Fibroblast of skin of right biceps (primary cell): ENCODE results near the gene SLC24A2.
"Not testable (repeated sequence)": the region's sequence is repeated elsewhere in the genome, so short reads cannot be mapped to it uniquely, and the experiment has no call there.

ENCODE experiments used
- DNase-seq: peaks from one replicate; pipeline ENCODE4 v3.0.0-alpha.2; 2013

SLC24A2 gene

GRCh38 chr9:19788614-19789271, at the start of gene SLC24A2:
TSS of gene SLC24A2 (minus strand) at chr9:19789037.
- no peak for DNase-seq

DNA sequence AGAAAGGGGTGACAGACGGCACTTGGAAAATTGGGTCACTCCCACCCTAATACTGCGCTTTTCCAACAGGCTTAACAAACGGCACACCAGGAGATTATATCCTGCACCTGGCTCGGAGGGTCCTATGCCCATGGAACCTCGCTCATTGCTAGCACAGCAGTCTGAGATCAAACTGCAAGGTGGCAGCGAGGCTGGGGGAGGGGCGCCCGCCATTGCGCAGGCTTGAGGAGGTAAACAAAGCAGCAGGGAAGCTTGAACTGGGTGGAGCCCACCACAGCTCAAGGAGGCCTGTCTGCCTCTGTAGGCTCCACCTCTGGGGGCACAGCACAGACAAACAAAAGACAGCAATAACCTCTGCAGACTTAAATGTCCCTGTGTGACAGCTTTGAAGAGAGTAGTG, 44.5 kb upstream of the SLC24A2 start:
- not testable (repeated sequence) for DNase-seq

DNA sequence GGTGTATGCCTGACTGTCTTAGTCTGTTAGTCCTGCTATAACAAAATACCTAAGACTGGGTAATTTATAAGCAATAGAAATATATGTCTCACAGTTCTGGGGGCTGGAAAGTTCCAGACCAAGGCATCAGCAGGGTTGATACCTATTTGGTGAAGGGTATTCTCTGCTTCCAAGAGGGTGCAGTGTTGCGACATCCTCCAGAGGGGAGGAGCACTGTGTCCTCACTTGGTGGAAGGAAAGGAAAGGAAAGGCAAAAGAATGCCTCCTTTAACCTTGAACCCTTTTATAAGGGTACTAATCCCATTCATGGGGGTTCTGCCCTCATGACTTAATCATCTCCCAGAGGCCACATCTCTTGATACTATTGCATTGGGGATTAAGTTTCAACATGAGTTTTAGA, 42.0 kb upstream of the SLC24A2 start:
- DNase-seq, result no peak

DNA sequence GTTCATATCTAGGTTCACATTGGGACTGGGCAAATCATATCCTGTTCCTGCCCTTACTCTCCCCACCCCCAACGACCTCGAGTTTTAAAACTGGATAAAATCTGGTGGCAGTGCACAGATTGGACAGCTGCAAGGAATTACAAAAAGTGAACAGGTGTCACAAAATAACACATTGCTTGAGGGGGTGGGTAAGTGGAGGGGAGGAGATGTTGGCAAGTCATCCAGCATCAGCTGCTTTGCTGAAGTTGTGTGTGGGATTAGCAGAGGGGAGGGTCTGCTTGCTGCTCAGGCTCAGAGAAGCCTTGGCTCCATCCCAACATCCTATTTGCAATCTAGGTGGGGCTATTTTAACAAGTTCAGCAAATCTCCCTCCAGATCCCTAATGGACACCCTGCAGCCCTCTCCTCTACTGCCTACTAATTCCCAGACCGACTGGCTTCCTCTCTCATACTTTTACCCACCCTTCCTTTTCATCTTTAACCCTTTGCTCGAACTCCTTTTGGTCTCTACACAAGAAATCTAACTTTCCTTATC, 39.8 kb upstream of the SLC24A2 start:
- DNase-seq, result no peak

GRCh38 chr9:19816769-19817168, 27.9 kb upstream of the SLC24A2 start:
- no peak for DNase-seq

DNA sequence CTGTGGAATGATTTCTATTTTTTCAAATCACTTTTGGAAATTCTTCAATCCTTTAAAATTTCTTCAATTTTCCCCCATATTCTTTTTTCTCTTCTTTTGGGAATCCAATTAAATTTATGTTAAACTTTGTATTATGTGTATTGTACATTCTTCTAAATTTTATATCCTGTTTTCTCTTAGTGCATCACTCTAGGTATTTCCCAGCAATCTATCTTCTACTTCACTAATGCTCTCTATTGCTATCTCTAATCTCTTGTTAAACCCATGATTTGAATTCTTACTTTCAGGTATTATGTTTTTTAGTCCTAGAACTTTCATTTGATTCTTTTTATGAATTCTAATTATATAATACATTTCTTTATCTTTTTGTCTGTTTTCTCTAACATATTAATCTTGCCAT, 23.4 kb upstream of the SLC24A2 start:
- no peak for DNase-seq

DNA sequence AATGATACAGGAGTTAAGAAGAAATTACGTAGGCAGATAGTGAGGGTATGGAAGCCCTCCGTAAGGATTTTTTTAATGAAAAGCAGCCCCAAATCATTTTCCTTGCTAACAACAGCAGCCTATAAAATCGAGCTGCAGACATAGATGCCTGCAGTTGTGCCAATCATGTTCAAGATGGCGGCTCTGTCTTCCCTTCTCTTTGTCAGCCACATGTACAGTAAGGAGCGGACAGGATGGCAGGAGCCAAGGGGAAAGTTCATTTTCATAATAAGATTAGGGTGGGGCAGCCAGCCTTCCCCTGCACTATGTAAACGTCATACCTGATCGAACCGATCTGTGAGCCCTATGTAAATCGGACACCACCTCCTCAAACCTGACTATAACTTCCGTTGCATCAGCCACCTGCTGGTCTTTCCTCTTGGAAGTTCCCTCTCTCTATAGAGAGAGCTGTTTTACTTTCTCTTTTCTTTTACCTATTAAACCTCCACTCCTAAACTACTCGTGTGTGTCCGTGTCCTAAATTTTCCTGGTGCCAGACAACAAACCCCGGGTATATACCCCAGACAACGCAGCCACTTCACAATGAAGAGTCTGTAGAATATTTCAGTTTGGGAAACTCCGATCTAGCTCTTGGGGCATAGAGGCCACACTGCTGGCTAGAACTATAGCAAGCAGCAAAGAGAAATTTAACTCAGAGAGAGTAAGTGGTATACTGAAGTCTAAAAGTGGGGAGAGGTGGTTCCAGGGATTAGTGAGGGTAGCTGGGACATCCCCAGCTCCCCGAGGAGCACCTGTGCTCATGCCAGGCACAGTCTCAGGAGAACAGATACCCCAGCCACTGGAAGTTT, 20.8 kb upstream of the SLC24A2 start:
- DNase-seq, result no peak

GRCh38 chr9:19807182-19807892, 18.5 kb upstream of the SLC24A2 start:
- DNase-seq, result no peak

DNA sequence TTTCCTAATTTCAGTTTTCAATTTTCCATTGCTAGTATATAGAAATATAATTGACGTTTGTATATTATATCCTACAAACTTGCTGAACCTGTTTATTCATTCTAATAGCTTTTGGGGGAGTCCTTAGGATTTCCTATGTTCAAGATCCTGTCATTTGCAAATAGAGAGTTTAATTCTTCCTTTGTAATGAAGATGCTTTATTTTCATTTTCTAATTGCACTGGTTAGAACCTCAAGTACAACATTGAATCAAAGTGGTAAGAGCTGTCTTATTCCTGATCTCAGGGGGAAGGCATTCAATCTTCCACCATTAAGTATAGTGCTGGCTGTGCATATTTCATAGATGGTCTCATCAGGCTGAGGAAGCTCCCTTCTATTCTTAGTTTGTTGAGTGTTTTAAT, 15.6 kb upstream of the SLC24A2 start:
- DNase-seq, result no peak

GRCh38 chr9:19800884-19801283, 12.0 kb upstream of the SLC24A2 start:
- no peak for DNase-seq

DNA sequence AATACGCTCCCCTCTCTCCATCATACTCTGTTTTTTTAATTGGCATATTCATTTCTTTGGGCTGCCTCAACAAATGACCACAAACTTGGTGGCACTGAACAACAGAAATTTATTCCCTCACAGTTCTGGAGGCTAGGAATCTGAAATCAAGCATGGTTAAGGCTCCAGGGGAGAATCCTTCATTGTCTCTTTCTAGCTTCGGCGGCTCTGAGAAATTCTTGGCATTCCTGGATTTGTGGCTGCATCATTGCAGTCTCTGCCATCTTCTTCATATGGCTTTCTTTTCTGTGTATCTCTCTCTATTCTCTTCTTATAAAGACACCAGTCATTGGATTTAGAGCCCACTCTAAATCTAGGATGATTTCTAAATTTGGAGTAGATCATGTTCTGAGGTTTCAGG, 10.9 kb upstream of the SLC24A2 start:
- DNase-seq, result no peak

- no peak for DNase-seq
Measured at GRCh38 chr9:19788152-19788551, 685 bp downstream of the SLC24A2 start.

DNA sequence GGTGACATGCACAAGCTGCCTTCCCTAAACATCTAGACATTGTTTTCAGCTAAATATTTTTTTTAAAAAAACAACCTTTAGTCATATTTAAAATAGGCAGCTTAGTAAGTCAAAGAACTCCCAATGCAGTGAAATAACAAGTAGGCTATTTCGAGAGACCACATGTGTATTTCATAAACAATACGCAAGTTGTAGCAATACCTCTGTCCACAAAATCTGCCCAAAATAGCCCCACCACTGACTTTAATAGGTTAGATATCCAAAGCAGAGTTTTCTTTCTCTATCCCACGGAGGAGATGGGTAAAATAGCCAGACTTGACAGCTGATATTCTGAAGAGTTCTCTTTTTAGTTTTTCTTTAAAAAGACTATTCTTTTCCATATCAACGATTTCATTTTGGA, 1.2 kb downstream of the SLC24A2 start:
- no peak for DNase-seq

DNA sequence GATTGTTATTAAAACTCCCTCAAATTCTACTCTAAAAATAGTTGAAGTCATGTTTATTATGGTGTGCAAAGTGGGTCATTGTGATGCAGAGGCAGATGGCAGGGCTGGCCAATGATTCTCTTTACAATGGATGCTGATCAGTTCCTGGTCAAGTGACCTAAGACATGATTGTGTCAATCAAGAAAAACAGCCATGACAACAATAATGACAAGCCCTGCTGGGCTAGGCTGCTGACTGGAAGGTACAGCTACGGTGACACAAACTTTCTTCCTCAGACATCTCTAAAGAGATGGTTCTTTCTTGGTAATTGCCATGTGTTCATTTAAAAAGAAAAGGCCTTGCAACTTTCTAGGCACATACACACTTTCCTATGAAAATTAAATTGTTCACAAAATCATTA, 3.6 kb downstream of the SLC24A2 start:
- no peak for DNase-seq

DNA sequence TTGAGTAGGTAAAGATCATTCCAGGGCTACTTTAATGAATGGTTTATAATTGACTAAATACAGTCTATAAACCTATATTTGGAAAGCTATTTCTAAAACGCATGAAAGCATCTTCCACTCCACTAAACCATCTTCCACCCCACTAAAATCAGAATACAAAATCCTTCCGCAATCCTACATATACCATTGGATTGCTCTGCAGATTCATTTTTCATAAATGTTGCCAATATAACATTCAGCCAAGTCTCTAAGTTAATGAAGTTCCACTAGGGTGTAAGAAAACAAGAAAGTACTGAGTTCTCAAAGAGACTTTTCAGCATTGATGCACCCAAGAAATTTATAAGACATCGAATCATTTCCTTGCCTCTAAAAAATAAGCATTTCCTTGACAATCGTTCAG, 4.7 kb downstream of the SLC24A2 start:
- DNase-seq, result no peak

DNA sequence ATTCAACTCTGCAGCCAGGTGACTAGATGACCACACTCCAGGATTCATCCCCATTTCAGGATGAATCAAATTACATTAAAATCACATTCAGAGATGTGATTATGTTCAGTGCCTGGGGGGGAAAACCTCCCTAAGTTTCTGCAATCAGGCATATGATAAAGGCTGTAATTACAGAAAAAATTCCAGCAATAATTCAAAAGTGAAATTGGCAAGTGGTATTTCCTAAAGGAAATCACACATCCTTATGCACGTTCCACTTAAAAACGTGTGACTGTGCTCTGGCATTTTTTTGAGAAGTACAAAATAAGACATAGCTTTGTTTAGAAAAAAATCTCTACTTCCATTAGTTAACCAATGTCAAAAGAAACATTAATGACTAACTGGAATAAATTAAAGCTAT, 5.3 kb downstream of the SLC24A2 start:
- no peak for DNase-seq

GRCh38 chr9:19782005-19782404, 6.8 kb downstream of the SLC24A2 start:
- peak; percentile 11 for DNase-seq

DNA sequence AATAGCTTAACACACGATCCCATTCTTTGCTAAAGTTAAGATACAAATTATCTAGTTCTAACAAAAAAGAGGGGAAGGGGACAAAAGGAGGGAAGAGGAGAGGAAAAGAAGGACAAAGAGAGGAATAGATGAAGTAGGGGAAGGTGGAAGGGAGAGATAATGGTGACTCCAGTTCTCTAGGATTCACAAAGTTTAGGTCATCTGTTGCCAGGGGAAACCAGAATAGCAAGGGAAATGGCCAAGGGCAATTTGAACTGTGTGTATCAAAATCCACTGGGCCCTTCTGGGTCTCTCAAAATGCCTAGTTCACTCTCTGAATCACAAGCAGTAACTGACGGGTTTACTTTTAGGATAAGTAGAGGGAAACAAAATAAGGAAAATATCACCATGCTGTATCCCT, 7.6 kb downstream of the SLC24A2 start:
- DNase-seq, result no peak

DNA sequence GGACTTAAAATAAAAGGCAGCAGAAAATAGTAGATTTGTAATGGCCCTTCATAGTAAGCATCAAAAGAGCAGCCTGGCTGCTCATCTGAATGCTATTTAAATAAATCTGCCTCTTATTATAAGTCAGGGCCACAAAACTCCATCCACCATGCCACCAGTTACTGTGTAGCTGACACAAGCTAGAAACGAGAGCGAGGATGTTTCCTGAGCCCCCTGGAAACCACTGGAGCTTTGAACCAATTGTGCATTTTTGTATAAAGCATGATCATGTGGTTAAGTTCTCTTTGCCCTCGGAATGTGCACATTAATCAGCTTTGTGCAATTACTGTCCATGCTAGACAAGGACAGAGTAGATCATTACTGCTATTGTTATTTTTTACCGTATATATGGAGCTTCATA, 17.4 kb downstream of the SLC24A2 start:
- no peak for DNase-seq

DNA sequence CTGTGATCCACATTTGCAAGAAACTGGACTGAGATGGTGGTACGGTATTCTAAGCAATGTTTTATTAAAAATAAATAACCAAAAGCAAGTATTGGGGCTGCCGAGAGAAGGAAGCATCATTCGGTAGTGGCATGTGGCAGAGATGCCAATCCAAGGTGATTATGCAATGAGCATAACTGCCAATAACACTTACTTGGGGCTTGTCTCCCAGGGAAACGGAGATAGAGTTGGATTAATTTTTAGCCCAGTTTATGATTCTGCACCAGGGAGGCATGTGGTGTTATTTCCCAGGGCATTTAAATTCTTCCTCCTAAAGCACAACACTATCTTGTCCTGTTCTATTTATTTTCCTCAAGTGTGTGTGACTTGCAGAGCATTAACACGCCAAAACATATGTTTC, 17.9 kb downstream of the SLC24A2 start:
- DNase-seq, result no peak

GRCh38 chr9:19769213-19769612, 19.6 kb downstream of the SLC24A2 start:
- no peak for DNase-seq

DNA sequence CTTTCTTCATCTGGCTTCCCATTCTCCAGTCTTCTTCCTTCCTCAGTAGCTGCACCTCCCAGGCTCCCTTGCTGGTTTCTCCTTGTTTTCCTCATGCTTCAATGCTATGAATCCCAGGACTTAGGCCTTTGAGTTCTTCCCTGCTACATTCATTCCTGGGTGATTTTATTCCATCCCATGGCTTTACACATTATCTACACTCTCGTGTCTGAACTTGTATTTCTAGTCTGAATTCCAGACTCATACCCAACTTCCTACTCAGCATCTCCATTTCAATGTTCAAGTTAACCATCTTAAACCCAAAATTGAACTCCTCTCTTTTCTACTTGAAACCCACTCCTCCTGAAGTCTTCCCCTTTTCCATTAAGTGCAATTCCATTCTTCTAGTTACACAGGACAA, 20.0 kb downstream of the SLC24A2 start:
- no peak for DNase-seq

GRCh38 chr9:19759066-19759465, 29.8 kb downstream of the SLC24A2 start:
- DNase-seq, result no peak

GRCh38 chr9:19757745-19758144, 31.1 kb downstream of the SLC24A2 start:
- DNase-seq, result no peak
